ENCODE measurements around the gene CCNF. TPM values are rescaled to one million over a fixed set of nuclear protein-coding genes. Genes with fewer than 3 reads are reported as not detected.

The CCNF gene
- total and polyA plus RNA-seq, 10 of the 15 experiments (the other 5 are each of a cell fraction or from before 2014, with no cell fraction given): 4.0 to 63.2 (median 27.5) TPM

GRCh38 chr16:2473999-2474876, 45.0 kb downstream of the CCNF start (continued):
- TF ChIP-seq ZNF592 (IDR thresholded peaks at IDR 0.05) (peak; percentile 48; the same call in 1 of the 2 replicates), MAX (IDR thresholded peaks at IDR 0.05; ENCODE audit: low read depth, low read length) (peak; percentile 67; the same call in 1 of the 2 replicates), RB1 (IDR thresholded peaks at IDR 0.05; ENCODE audit: borderline replicate concordance) (0 out of 2 replicates have a peak, but pooled peaks have one; percentile 41), GATAD2B (conservative IDR thresholded peaks at IDR 0.05; ENCODE audit: low read depth) (peak; percentile 55), FOXM1 (IDR thresholded peaks at IDR 0.05; ENCODE audit: low read depth, low read length) (no peak), BACH1 (IDR thresholded peaks at IDR 0.05; ENCODE audit: borderline replicate concordance) (peak; percentile 88), SMAD1 (IDR thresholded peaks at IDR 0.05; ENCODE audit: low read depth, partially characterized antibody) (no peak), POLR2A (IDR thresholded peaks at IDR 0.05; ENCODE audit: low read depth, low read length) (peak; percentile 56; the same call in 1 of the 2 replicates)
